Kidney (tissue), 14 donors: ENCODE results near the gene NRP1. TPM values are rescaled to one million over a fixed set of nuclear protein-coding genes. Genes with fewer than 3 reads are reported as not detected.
A peak's percentile ranks its signal among the peaks of the same experiment; 100 is the strongest.

Experiments
- DNase-seq, 5 donors: peaks; one replicate each; pipeline ENCODE4 v3.0.0-alpha.2; 2013 to 2020
- FAIRE-seq: peaks from 2 replicates; lab custom pipeline; 2012; peaks lifted over from hg19 to GRCh38; lab: Jason Lieb, UNC
- H3K27ac ChIP-seq, 2 donors: one replicate each; pipeline ENCODE4 v1.7.0; 2013; ENCODE audit warnings: low read depth in 2 of 2, low read length in 2 of 2, inconsistent platforms in 1 of 2
- H3K27me3 ChIP-seq: one replicate; pipeline ENCODE4 v1.7.1; 2013; ENCODE audit warnings: low read length, inconsistent platforms; ENCODE audit not compliant: control insufficient read depth, insufficient read depth
- H3K36me3 ChIP-seq, 3 donors: one replicate each; pipeline versions ENCODE4 v1.7.0 to v1.7.1; 2013; ENCODE audit warnings: low read length in 3 of 3, control low read depth in 1 of 3, inconsistent platforms in 1 of 3; ENCODE audit not compliant: insufficient read depth in 3 of 3, control insufficient read depth in 2 of 3
- H3K4me1 ChIP-seq, 3 donors: one replicate each; pipeline versions ENCODE4 v1.7.0 to v1.7.1; 2013; ENCODE audit warnings: low read length in 3 of 3, inconsistent platforms in 1 of 3, low read depth in 1 of 3; ENCODE audit not compliant: control insufficient read depth in 2 of 3, insufficient read depth in 2 of 3
- H3K4me3 ChIP-seq, 3 donors: one replicate each; pipeline versions ENCODE4 v1.7.0 to v1.8.1; 2013; ENCODE audit warnings: low read length in 3 of 3, control low read depth in 1 of 3, inconsistent platforms in 1 of 3
- H3K9ac ChIP-seq, 3 donors: one replicate each; pipeline versions ENCODE4 v1.7.0 to v1.7.1; 2013; ENCODE audit warnings: low read length in 3 of 3, control low read depth in 1 of 3, inconsistent platforms in 1 of 3
- H3K9me3 ChIP-seq, 3 donors: one replicate each; pipeline versions ENCODE4 v1.7.0 to v1.7.1; 2013; ENCODE audit warnings: low read length in 3 of 3, control low read depth in 1 of 3, inconsistent platforms in 1 of 3; ENCODE audit not compliant: control insufficient read depth in 2 of 3, insufficient read depth in 1 of 3
- intact Hi-C: fragments of 100-400 bp; cut with DNase I; formaldehyde crosslinking; loops from one replicate; pipeline ENCODE4 v1.11.1; 2022
- polyA plus RNA-seq: library from polyadenylated mRNA; stranded (reverse); fragments of 350-450 nt; fragmentation: Illumina TruSeq; extraction: RNeasy Lipid Tissue Mini Kit (QIAGEN cat#74804); gene quantifications from one replicate; pipeline ENCODE4 v1.2.3, GENCODE V29; 2014; ENCODE audit warnings: low read depth, low replicate concordance; ENCODE audit not compliant: insufficient read depth
- total RNA-seq: library from RNA; stranded (reverse); fragmentation: NEBNext Ultra II Directional; extraction: Animal tissue kit (Norgen Biotek cat#: 25700); gene quantifications from one replicate; pipeline ENCODE4 v1.2.1, GENCODE V29; 2021
- TF ChIP-seq, protein P1 (sequence below): IDR thresholded peaks from 3 replicates; pipeline ENCODE4 v1.5.1; 2012; ENCODE audit warnings: mild to moderate bottlenecking, moderate library complexity, borderline replicate concordance; ENCODE audit not compliant: insufficient read depth; ENCODE audit errors: extremely low read depth
- donor health status: control.
- donor health status: control.
- donor health status: control.
- donor health status: control.
- donor health status: control.
- donor health status: DM: yes; HTN: yes; CAD: no.
- donor health status: Normal renal cell carcinoma (clear cell type).

The NRP1 gene
- total and polyA plus RNA-seq, 2 donors from 2014 or later: 40.5 to 243 TPM

DNA sequence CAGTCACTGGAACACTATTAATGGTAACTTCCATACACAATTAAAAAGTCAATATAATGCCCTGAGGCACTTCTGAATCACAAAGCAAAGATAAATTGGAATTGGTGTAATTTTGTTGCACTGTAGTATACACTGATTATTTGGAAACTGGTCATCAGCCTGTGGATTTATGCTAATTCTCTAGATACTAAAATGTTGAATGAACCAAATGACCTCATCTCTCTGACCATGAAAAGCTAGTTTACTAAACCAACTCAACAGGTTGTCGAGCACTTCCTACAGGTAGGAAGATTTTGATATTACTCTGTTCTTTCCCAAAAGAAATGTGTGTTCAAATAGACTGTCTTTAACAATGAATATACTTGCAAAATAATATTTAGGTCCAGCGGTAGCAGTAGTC, 5.3 kb downstream of the NRP1 start:
- no peaks in the 10 kb centered on the region for H3K9me3 ChIP-seq
- intact Hi-C loops: no loop called here
- no peak overlapping the region for H3K4me3 ChIP-seq
- peaks cover 4 to 20% (median 4%) of the 10 kb centered on the region in 3 donors for H3K4me1 ChIP-seq
- peaks cover 9 to 25% (median 10%) of the 10 kb centered on the region in 3 donors for H3K36me3 ChIP-seq
- DNase-seq: no peak
- no peaks in the 10 kb centered on the region for H3K27me3 ChIP-seq
- TF ChIP-seq, protein P1, sequence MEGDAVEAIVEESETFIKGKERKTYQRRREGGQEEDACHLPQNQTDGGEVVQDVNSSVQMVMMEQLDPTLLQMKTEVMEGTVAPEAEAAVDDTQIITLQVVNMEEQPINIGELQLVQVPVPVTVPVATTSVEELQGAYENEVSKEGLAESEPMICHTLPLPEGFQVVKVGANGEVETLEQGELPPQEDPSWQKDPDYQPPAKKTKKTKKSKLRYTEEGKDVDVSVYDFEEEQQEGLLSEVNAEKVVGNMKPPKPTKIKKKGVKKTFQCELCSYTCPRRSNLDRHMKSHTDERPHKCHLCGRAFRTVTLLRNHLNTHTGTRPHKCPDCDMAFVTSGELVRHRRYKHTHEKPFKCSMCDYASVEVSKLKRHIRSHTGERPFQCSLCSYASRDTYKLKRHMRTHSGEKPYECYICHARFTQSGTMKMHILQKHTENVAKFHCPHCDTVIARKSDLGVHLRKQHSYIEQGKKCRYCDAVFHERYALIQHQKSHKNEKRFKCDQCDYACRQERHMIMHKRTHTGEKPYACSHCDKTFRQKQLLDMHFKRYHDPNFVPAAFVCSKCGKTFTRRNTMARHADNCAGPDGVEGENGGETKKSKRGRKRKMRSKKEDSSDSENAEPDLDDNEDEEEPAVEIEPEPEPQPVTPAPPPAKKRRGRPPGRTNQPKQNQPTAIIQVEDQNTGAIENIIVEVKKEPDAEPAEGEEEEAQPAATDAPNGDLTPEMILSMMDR: no peak
- no peak overlapping the region for H3K27ac ChIP-seq
- no peak overlapping the region for H3K9ac ChIP-seq
- FAIRE-seq: no peak

DNA sequence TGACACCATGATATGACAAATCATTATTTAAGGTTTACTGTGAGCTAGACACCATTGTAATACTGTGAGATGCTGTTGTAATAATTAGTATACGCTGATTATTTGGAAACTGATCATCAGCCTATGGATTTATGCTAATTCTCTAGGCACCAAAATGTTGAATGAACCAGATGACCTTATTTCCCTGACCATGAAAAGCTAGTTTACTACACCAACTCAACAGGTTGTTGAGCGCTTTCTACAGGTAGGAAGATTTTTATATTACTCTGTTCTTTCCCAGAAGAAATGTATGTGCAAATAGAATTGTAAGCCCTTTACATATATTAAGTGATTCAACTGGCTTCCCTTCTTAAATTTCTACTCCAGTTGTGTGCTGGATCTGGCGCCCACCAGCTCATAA, 6.2 kb downstream of the NRP1 start:
- Histone ChIP-seq H3K4me1 (peaks cover 4 to 23% (median 7%) of the 10 kb centered on the region in 3 donors), H3K9ac (no peak overlapping the region), H3K9me3 (no peaks in the 10 kb centered on the region), H3K36me3 (peaks cover 10 to 33% (median 11%) of the 10 kb centered on the region in 3 donors), H3K27me3 (no peaks in the 10 kb centered on the region), H3K27ac (no peak overlapping the region), H3K4me3 (peak overlapping the region in 1 of 3 donors; percentile 6)
- FAIRE-seq (no peak), DNase-seq (no peak)
- TF ChIP-seq, protein P1: no peak
- intact Hi-C loops: no loop called here

DNA sequence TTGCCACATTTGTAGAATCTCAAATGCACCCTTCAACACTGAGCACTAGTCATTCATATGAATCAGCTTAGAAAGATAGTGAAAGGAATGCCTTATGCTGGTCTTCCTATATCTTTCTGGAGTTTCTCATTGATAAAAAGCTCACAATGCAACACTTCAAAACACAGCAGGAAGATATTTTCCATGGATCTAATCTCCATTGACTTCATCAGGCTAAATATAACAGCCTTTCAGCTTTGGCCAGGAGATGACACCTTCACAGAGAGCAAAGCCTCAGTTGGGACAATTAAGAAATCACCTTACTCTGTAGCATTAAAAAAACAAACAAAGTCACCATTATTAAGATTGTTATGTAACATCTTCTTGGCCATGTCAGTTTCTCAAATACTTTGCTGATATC, 6.7 kb downstream of the NRP1 start:
- Histone ChIP-seq H3K4me1 (peaks cover 4 to 23% (median 7%) of the 10 kb centered on the region in 3 donors), H3K27ac (no peak overlapping the region), H3K9me3 (no peaks in the 10 kb centered on the region), H3K36me3 (peaks cover 10 to 33% (median 12%) of the 10 kb centered on the region in 3 donors), H3K27me3 (no peaks in the 10 kb centered on the region), H3K9ac (no peak overlapping the region), H3K4me3 (no peak overlapping the region)
- intact Hi-C loops: no loop called here
- FAIRE-seq (no peak), DNase-seq (no peak)
- TF ChIP-seq, protein P1: no peak

DNA sequence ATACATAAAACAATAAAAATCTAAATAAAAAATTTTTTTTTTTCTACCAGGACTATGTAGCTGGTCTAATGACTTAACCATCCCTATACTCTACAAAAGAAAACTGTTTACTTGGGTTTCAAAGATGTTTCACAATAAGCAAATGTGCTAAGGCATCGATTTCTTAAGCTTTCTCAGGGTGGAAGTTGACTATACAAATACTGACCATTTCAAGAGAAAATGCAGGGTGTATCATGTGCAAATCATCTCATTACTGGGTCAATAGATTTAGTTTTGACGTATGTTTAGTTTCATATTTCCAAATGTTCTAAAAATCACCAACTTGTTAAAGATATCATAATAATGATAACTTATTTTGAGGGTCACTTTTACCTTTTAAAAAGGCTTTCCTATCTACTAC, 7.5 kb downstream of the NRP1 start:
- no peak overlapping the region for H3K4me3 ChIP-seq
- no peaks in the 10 kb centered on the region for H3K27me3 ChIP-seq
- DNase-seq: no peak
- intact Hi-C loops: no loop called here
- H3K36me3 ChIP-seq: peaks cover 10 to 35% (median 12%) of the 10 kb centered on the region in 3 donors
- H3K4me1 ChIP-seq: peaks cover 4 to 23% (median 7%) of the 10 kb centered on the region in 3 donors
- H3K9me3 ChIP-seq: no peaks in the 10 kb centered on the region
- TF ChIP-seq, protein P1: no peak
- no peak overlapping the region for H3K27ac ChIP-seq
- FAIRE-seq: no peak
- H3K9ac ChIP-seq: no peak overlapping the region
